BE2C (cell line): Measurements from ENCODE around the gene DENND6A.

ENCODE experiments used
- DNase-seq: peaks from one replicate; pipeline ENCODE4 v3.0.0-alpha.2; 2020
- H3K27me3 ChIP-seq: fragments of 250-450 bp; sonication (Bioruptor Pico); 2 replicates; pipeline ENCODE4 v1.5.1; 2020; ENCODE audit warnings: mild to moderate bottlenecking
- H3K36me3 ChIP-seq: fragments of 250-450 bp; sonication (Bioruptor Pico); 2 replicates; pipeline ENCODE4 v1.5.1; 2020; ENCODE audit warnings: mild to moderate bottlenecking
- H3K4me1 ChIP-seq: fragments of 250-450 bp; sonication (Bioruptor Pico); 2 replicates; pipeline ENCODE4 v1.5.1; 2020
- H3K4me3 ChIP-seq: 2 replicates; pipeline ENCODE4 v1.5.1; 2011; ENCODE audit warnings: low read depth, low read length
- H3K9me3 ChIP-seq: fragments of 250-450 bp; sonication (Bioruptor Pico); 2 replicates; pipeline ENCODE4 v1.5.1; 2020
- TF ChIP-seq, protein P1 (sequence below): IDR thresholded peaks from 2 replicates; pipeline ENCODE4 v1.5.1; 2012; ENCODE audit warnings: mild to moderate bottlenecking, low read depth, low read length

DENND6A gene

DNA sequence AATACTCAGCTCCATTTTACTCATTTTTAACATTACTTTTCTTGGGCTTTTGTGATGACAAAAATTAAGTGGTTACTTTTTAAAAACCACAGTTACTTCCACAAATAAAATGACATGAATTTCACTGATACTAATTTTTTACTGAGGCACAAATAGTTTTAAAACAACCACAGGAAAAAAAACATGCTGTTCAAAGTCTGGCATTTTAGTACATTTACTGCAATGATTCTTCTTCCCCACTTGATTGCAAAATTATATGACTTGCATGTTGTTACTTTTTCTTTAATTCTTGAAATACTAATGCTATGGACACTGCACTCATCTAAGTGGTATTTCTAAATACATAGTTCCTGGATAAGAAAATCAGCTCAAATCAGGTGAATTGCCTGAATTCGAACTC is 38.4 kb upstream of the DENND6A start:
- H3K9me3 ChIP-seq = no peaks in the 10 kb centered on the region
- no peak overlapping the region for H3K4me3 ChIP-seq
- no peaks in the 10 kb centered on the region for H3K27me3 ChIP-seq
- TF ChIP-seq, protein P1, sequence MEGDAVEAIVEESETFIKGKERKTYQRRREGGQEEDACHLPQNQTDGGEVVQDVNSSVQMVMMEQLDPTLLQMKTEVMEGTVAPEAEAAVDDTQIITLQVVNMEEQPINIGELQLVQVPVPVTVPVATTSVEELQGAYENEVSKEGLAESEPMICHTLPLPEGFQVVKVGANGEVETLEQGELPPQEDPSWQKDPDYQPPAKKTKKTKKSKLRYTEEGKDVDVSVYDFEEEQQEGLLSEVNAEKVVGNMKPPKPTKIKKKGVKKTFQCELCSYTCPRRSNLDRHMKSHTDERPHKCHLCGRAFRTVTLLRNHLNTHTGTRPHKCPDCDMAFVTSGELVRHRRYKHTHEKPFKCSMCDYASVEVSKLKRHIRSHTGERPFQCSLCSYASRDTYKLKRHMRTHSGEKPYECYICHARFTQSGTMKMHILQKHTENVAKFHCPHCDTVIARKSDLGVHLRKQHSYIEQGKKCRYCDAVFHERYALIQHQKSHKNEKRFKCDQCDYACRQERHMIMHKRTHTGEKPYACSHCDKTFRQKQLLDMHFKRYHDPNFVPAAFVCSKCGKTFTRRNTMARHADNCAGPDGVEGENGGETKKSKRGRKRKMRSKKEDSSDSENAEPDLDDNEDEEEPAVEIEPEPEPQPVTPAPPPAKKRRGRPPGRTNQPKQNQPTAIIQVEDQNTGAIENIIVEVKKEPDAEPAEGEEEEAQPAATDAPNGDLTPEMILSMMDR = no peak
- no peaks in the 10 kb centered on the region for H3K36me3 ChIP-seq
- DNase-seq = no peak
- H3K4me1 ChIP-seq = no peaks in the 10 kb centered on the region

DNA sequence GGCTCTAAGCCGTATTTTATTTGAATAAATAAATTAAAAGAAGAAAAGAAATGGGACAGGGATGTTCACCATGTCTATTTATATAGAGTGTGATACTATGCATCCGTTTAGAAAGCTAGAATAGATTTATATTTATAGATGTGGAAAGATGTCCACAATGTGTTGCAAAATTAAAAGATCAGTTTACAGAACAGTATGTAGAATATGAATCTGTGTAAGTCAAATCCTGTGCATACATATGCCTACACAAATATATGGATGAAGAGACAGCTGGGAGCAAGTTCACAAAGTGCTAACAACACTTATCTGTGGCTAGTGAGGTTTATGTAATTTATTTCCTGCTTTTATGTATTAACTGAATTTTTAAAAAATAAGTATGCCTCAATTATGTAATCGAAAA is 37.8 kb upstream of the DENND6A start:
- TF ChIP-seq, protein P1 = no peak
- Histone ChIP-seq H3K27me3 (no peaks in the 10 kb centered on the region), H3K4me3 (no peak overlapping the region), H3K4me1 (no peaks in the 10 kb centered on the region), H3K9me3 (no peaks in the 10 kb centered on the region), H3K36me3 (no peaks in the 10 kb centered on the region)
- DNase-seq = no peak

DNA sequence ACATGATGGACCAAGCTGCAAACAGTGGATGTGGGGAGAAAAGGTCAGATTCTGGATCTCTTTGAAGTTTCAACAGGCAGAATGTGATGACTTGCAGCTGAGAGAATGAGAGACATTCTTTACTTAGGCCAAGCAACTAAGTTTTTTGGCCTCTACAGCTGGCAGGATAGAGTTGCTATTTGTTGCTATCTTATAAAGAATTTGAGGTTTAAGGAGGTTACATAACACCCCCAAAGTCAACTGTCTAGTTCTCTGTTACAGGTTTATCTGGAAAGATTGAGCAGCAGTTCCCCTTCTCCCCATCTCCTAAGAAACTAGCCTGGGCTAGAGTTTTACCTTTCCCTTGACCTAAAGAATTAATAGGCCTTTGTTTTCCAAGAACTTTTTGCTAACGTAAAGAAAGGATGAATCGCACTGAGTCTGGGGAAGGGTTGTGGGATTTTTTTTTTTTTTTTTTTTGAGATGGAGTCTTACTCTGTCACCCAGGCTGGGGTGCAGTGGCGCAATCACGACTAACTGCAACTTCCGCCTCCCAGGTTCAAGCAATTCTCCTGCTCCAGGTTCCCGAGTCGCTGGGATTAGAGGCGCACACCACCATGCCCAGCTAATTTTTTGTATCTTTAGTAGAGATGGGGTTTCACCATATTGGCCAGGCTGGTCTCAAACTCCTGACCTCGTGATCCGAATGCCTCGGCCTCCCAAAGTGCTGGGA is 36.6 kb upstream of the DENND6A start:
- TF ChIP-seq, protein P1 = no peak
- DNase-seq = no peak
- Histone ChIP-seq H3K4me1 (no peaks in the 10 kb centered on the region), H3K4me3 (no peak overlapping the region), H3K36me3 (no peaks in the 10 kb centered on the region), H3K27me3 (no peaks in the 10 kb centered on the region), H3K9me3 (no peaks in the 10 kb centered on the region)

DNA sequence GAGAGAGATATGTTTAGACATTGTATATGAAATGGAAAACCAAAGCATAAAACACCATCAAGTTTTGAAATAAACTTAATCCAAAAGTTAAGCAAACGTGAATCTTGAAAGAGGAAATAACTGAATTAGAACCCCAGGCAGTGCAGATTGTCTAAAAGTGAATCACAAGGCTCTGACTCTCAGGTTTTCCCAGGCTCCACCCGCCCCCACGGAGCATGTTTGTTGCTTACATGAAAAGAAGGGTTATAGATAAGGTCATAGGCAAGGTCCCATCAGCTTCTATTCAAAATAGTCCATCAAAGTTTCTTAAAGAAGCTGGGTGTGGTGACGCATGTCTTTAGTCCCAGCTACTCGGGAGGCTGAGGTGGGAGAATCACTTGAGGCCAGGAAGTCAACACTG is 34.2 kb upstream of the DENND6A start:
- Histone ChIP-seq H3K4me1 (no peaks in the 10 kb centered on the region), H3K27me3 (no peaks in the 10 kb centered on the region), H3K4me3 (no peak overlapping the region), H3K36me3 (no peaks in the 10 kb centered on the region), H3K9me3 (no peaks in the 10 kb centered on the region)
- TF ChIP-seq, protein P1 = no peak
- DNase-seq = no peak

DNA sequence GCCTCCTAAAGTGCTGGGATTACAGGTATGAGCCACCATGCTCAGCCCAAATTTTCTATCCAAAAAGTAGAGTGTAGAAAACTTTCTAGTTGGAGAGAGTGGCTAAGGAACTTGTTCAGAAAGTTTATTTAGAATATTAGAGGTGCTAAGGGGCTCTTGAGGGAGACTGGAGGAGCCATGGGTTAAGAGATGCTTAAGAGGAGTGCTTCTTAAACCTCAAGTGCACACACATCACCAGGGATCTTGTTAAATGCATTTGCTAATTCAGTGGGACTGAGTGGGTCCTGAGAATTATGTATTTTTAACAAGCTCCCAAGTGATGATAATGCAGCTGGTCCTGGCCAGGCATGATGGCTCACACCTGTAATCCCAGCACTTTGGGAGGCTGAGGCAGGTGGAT is 33.5 kb upstream of the DENND6A start:
- Histone ChIP-seq H3K27me3 (no peaks in the 10 kb centered on the region), H3K4me3 (no peak overlapping the region), H3K36me3 (no peaks in the 10 kb centered on the region), H3K9me3 (no peaks in the 10 kb centered on the region), H3K4me1 (no peaks in the 10 kb centered on the region)
- no peak for DNase-seq
- TF ChIP-seq, protein P1 = no peak

DNA sequence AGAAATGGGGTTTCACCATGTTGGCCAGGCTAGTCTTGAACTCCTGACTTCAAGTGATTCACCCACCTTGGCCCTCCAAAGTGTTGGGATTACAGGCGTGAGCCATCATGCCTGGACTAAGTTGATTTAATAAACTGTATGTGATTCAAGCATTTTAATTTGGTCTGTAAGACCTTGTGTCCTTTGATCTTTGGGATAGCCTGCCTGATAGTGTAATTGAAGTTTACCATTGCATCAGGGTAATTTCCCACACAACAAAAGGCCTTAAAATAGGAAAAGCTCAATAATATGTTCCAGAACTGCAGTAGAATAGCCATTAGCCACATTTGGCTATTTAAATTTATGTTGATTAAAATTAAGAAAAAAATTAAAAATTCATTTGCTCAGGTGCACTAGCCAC is 25.2 kb upstream of the DENND6A start:
- no peaks in the 10 kb centered on the region for H3K36me3 ChIP-seq
- H3K9me3 ChIP-seq = no peaks in the 10 kb centered on the region
- DNase-seq = no peak
- H3K27me3 ChIP-seq = no peaks in the 10 kb centered on the region
- no peaks in the 10 kb centered on the region for H3K4me1 ChIP-seq
- TF ChIP-seq, protein P1 = no peak
- no peak overlapping the region for H3K4me3 ChIP-seq
